GM19099 (cell line): ENCODE measurements around the gene PEAK3.

ENCODE experiments used
- POLR2A ChIP-seq: IDR thresholded peaks from 3 replicates; pipeline ENCODE4 v1.6.1; 2011; ENCODE audit warnings: low read depth; ENCODE audit not compliant: insufficient read length; ENCODE audit errors: extremely low read depth

The PEAK3 gene

GRCh38 chr19:2282062-2282861, at the start of gene PEAK3:
PEAK3 (minus strand) TSS chr19:2282175; CDS start chr19:2280931, 1,244 bp downstream.
- TF ChIP-seq POLR2A, result no peak

DNA sequence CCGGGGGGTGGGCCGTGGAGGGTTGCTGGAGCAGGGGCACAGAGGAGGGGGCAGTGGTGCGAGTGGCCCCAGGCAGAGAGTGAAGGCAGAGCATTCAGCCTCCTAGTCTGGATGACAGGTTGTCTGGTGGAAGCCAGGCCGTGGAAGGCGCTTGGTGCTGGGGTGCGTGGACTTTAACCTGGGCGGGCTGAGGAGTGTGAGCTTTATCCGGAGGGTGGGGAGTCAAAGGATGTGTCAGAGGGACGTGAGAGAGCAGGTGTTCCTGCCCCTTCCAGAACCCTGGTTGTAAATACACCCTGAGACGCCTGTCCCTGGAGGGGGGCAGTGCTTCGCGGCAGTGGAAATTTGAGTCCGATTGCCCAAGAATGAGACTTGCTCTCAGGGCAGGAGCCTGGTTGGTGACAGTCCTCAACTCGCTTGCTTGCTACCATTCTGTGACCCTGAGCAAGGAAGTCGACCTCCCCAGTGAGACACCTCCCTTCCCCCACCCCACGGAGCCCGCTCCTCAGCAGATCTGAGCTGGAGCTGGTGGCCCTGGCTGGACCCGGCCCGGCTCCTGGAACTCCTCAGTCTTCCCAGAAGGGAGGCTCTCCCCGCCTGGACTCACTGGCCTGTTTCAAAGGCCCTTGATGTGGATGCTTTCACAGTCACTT, 48.8 kb upstream of the PEAK3 start:
- TF ChIP-seq POLR2A, result no peak

- TF ChIP-seq POLR2A, result no peak
Observed at GRCh38 chr19:2330255-2330631, 48.3 kb upstream of the PEAK3 start.

- TF ChIP-seq POLR2A, result no peak
Observed at GRCh38 chr19:2329501-2329916, 47.5 kb upstream of the PEAK3 start.

GRCh38 chr19:2329149-2329478, 47.1 kb upstream of the PEAK3 start:
- TF ChIP-seq POLR2A, result no peak

- TF ChIP-seq POLR2A, result peak; percentile 91
Observed at GRCh38 chr19:2328401-2329148, 46.6 kb upstream of the PEAK3 start, which contains the start of the genes LSM7 and SPPL2B. LSM7 (minus strand) TSS chr19:2328586; CDS start chr19:2328566, 20 bp downstream. SPPL2B (plus strand) TSS chr19:2328684; CDS start chr19:2328710, 26 bp downstream.

- TF ChIP-seq POLR2A, result no peak
Observed at GRCh38 chr19:2327773-2328400, 45.9 kb upstream of the PEAK3 start.

- TF ChIP-seq POLR2A, result no peak
Observed at GRCh38 chr19:2326699-2327360, 44.9 kb upstream of the PEAK3 start.

DNA sequence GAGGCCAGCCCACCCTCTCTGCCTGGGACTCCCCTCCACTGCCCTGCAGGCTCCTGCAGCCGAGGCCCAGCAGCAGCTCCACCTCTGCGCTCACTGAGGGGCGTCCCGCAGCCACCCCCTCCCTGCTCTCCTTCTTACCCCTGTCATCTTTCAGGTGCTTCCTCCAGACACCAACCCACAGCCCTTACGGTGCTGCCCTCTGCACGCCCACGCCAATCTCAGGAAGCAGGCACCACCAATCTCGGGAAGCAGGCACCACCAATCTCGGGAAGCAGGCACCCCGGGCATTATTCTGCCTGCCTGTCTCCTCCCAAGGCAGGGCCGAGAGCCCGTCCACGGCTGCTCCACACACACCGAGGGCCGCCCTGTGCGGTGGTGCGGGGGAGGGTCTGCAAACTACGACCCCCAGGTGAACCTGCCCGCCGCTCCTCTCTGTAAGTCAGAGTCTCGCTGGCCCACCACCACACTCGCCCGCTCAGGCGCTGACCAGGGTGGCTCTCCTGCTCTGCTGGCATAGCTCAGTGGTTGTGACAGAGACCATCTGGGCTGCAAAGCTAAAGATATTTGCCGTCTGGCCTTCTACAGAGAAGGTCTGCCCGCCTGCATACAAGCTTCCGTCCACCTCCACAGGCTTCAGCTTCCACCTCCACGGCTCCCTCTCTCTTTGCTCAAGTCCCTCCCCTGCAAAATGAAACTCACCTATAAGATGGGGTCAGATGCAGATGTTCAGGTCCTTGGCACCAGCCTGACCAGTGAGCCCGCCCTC, 43.5 kb upstream of the PEAK3 start:
- no peak for TF ChIP-seq POLR2A

DNA sequence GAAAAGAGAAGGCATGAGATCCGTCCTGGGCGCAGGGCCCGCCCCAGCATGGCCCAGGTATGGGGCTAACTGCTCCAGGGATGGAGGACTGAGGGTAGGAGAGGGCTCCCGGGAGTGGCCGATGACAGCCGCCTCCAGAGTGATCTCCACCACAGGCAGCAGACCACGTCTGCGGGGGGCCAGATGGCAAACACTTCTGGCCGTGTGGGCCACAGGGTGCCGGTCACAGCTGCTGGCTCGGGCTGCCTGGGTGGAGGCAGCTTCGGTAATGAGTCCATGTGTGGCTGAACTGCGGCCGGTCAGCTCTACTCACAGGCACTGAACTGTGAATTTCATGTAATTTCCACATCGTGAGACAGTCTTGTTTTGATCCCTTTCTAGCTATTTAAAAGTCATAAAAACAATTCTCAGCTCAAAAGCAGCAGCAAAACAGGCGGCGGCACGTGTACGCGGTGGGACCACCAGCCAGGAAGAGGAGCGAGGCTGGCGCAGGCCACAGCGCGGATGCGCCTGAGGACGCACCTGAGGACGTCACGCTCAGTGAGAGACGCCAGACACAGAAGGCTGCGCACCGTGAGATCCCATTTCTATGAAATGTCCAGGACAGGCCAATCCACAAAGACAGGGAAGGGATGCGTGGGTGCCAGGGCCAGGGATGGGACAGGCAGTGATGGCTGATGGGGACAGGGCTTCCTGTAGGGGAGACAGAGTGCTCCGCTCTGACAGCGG, 42.4 kb upstream of the PEAK3 start:
- TF ChIP-seq POLR2A, result no peak

DNA sequence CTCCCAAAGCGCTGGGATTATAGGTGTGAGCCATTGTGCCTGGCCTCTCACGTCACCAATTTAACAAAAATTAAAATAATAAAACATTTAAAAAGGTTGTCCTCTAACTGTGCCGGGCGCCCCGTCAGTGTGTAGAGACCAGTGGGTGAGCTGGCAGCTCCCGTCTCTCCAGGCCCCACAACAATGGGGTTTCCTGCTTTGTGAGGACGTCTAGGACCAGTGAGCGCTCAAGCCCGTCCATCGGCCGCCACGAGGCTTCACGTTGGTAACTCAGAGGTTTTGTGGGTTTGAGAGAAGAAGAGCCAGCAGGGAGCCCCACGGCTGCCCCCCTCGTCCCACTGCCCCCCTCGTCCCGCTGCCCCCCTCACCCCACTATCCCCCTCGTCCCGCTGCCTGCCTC, 41.7 kb upstream of the PEAK3 start:
- no peak for TF ChIP-seq POLR2A

DNA sequence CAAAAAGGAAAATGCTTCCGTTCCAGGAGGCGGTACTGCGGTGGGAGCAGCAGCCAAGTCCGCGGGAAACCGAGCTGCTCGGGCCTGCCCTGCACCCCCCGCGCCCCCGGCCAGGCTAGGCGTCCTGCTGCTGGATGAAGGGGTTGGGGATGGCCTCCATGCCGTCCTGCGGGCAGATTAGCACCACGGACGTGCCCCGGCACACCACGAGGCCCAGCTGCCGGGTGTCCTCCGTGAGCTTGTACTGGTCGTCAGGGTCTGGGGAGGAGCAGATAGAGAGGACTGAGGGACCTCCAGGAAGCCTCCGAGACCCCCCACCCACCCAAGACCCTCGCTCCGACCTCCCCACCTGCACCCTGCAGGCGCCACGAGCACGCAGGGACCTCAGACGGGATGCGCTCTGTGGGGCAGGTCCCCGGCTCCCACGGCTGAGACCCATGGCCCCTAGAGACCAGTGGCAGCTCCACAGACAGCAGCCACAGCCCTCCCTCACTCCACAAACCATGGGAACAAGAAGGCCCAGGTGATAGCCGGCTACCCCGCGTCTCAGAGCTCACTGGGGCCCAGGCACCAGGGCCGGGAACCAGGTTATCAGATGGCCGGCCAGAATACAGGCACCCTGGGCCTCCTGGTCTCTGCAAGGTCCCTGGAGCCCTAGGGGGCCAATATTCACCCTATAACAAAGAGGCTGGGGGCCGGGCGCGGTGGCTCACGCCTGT, 39.7 kb upstream of the PEAK3 start:
- no peak for TF ChIP-seq POLR2A

GRCh38 chr19:2320939-2321338, 39.0 kb upstream of the PEAK3 start:
- no peak for TF ChIP-seq POLR2A

- TF ChIP-seq POLR2A, result no peak
Observed at GRCh38 chr19:2320049-2320448, 38.1 kb upstream of the PEAK3 start.
